Measurements from ENCODE around the gene DBR1.

DBR1 gene

GRCh38 chr3:138184994-138185393 lies 10.3 kb upstream of the DBR1 start:
- TF ChIP-seq CTCF (IDR thresholded peaks at IDR 0.05; ENCODE audit: low read depth, low read length): no peak
- H3K27ac ChIP-seq: no peak overlapping the region
- H3K27me3 ChIP-seq (ENCODE audit: insufficient read depth, low read depth, severe bottlenecking): no peaks in the 10 kb centered on the region
- peaks cover 18% of the 10 kb centered on the region for H3K36me3 ChIP-seq
- no peak for DNase-seq
- no peaks in the 10 kb centered on the region for H3K9me3 ChIP-seq (ENCODE audit: severe bottlenecking)
- no peak overlapping the region for H3K4me3 ChIP-seq (ENCODE audit: low read depth, low read length)

- no peaks in the 10 kb centered on the region for H3K36me3 ChIP-seq
- no peaks in the 10 kb centered on the region for H3K9me3 ChIP-seq (ENCODE audit: severe bottlenecking)
- H3K27ac ChIP-seq: no peak overlapping the region
- H3K4me3 ChIP-seq (ENCODE audit: low read depth, low read length): no peak overlapping the region
- TF ChIP-seq CTCF (IDR thresholded peaks at IDR 0.05; ENCODE audit: low read depth, low read length): no peak
- no peaks in the 10 kb centered on the region for H3K27me3 ChIP-seq (ENCODE audit: insufficient read depth, low read depth, severe bottlenecking)
- peak; percentile 38 for DNase-seq
These were observed 5.8 kb upstream of the DBR1 start for GRCh38 chr3:138180375-138181029.

- Histone ChIP-seq H3K9me3 (ENCODE audit: severe bottlenecking) (no peaks in the 10 kb centered on the region), H3K27ac (peak overlapping the region; percentile 93), H3K4me3 (ENCODE audit: low read depth, low read length) (peak overlapping the region; percentile 62), H3K27me3 (ENCODE audit: insufficient read depth, low read depth, severe bottlenecking) (no peaks in the 10 kb centered on the region), H3K36me3 (peaks cover 46% of the 10 kb centered on the region)
- no peak for TF ChIP-seq CTCF (IDR thresholded peaks at IDR 0.05; ENCODE audit: low read depth, low read length)
- DNase-seq: no peak
These were observed 826 bp downstream of the DBR1 start for GRCh38 chr3:138173769-138174420.

GRCh38 chr3:138172625-138173024 lies 2.1 kb downstream of the DBR1 start:
- TF ChIP-seq CTCF (IDR thresholded peaks at IDR 0.05; ENCODE audit: low read depth, low read length): no peak
- no peaks in the 10 kb centered on the region for H3K9me3 ChIP-seq (ENCODE audit: severe bottlenecking)
- H3K4me3 ChIP-seq (ENCODE audit: low read depth, low read length): no peak overlapping the region
- no peak overlapping the region for H3K27ac ChIP-seq
- no peak for DNase-seq
- peaks cover 59% of the 10 kb centered on the region for H3K36me3 ChIP-seq
- H3K27me3 ChIP-seq (ENCODE audit: insufficient read depth, low read depth, severe bottlenecking): no peaks in the 10 kb centered on the region

GRCh38 chr3:138165061-138165460 lies 9.7 kb downstream of the DBR1 start:
- Histone ChIP-seq H3K27ac (no peak overlapping the region), H3K4me3 (ENCODE audit: low read depth, low read length) (no peak overlapping the region), H3K27me3 (ENCODE audit: insufficient read depth, low read depth, severe bottlenecking) (no peaks in the 10 kb centered on the region), H3K9me3 (ENCODE audit: severe bottlenecking) (no peaks in the 10 kb centered on the region), H3K36me3 (peaks cover 87% of the 10 kb centered on the region)
- no peak for DNase-seq
- no peak for TF ChIP-seq CTCF (IDR thresholded peaks at IDR 0.05; ENCODE audit: low read depth, low read length)

All from WERI-Rb-1 (cell line).